Renal cortex interstitium (tissue), 11 donors: ENCODE results near the gene IL17C. TPM values are rescaled to one million over a fixed set of nuclear protein-coding genes. Genes with fewer than 3 reads are reported as not detected.
A peak's percentile ranks its signal among the peaks of the same experiment; 100 is the strongest.

Experiments
- DNase-seq, 11 donors: peaks; one replicate each; pipeline ENCODE4 v3.0.0-alpha.2; 2013; ENCODE audit warnings: low read depth in 9 of 11, low spot score in 4 of 11; ENCODE audit errors: extremely low read depth in 1 of 11
- polyA plus RNA-seq, 3 donors: library from polyadenylated mRNA; unstranded; fragments of 120-200 nt; gene quantifications; one replicate each; pipeline ENCODE4 v1.2.1, GENCODE V29; 2013; ENCODE audit not compliant: insufficient read length in 3 of 3

The IL17C gene
- polyA plus RNA-seq, 3 donors: not detected

- no peak for DNase-seq
Measured at GRCh38 chr16:88672776-88673175, 34.4 kb downstream of the IL17C start.

GRCh38 chr16:88673716-88674379, 35.5 kb downstream of the IL17C start:
- DNase-seq: no peak

- no peak for DNase-seq
Measured at GRCh38 chr16:88676502-88677242, 38.3 kb downstream of the IL17C start.

GRCh38 chr16:88677721-88678120, 39.3 kb downstream of the IL17C start:
- no peak for DNase-seq

GRCh38 chr16:88678224-88678979, 40.0 kb downstream of the IL17C start:
- DNase-seq: no peak

- DNase-seq: no peak
Measured at GRCh38 chr16:88680554-88681083, 42.2 kb downstream of the IL17C start.

- DNase-seq: no peak
Measured at GRCh38 chr16:88681084-88681680, 42.8 kb downstream of the IL17C start.

- no peak for DNase-seq
Measured at GRCh38 chr16:88681709-88682451, 43.5 kb downstream of the IL17C start.

- DNase-seq: no peak
Measured at GRCh38 chr16:88684569-88685155, 46.3 kb downstream of the IL17C start.

- no peak for DNase-seq
Measured at GRCh38 chr16:88685156-88686061, 47.0 kb downstream of the IL17C start.

GRCh38 chr16:88686062-88686438, 47.7 kb downstream of the IL17C start:
- DNase-seq: no peak

- peak in 8 of 11 donors; percentile 40 to 70 (median 66) for DNase-seq
Measured at GRCh38 chr16:88686439-88687253, 48.3 kb downstream of the IL17C start, which contains the start of gene SNAI3. Gene SNAI3 (minus strand): TSS chr16:88686507. CDS start chr16:88686406, 101 bp downstream.

GRCh38 chr16:88687254-88687576, 48.8 kb downstream of the IL17C start:
- DNase-seq: no peak

GRCh38 chr16:88687676-88688012, 49.3 kb downstream of the IL17C start:
- no peak for DNase-seq

GRCh38 chr16:88688013-88688778, 49.8 kb downstream of the IL17C start:
- no peak for DNase-seq
